Esophagus squamous epithelium (tissue), 4 donors: ENCODE measurements around the gene B3GNT2.

ENCODE experiments used
- POLR2A ChIP-seq, 4 donors: fragments of 450-650 bp; IDR thresholded peaks; one replicate each; pipeline ENCODE4 v1.6.1; 2017; ENCODE audit warnings: antibody characterized with exemption in 4 of 4, mild to moderate bottlenecking in 4 of 4, moderate library complexity in 3 of 4
- TF ChIP-seq, protein P1 (sequence below), 6 experiments: fragments of 450-650 bp in 4 of 6; fragments of 200-600 bp in 2 of 6; sonication (generic) in 2 of 6; IDR thresholded peaks; one replicate each; pipeline ENCODE4 v1.5.1; 2016 to 2019; ENCODE audit warnings: antibody characterized with exemption in 6 of 6, mild to moderate bottlenecking in 4 of 6, moderate library complexity in 4 of 6

DNA sequence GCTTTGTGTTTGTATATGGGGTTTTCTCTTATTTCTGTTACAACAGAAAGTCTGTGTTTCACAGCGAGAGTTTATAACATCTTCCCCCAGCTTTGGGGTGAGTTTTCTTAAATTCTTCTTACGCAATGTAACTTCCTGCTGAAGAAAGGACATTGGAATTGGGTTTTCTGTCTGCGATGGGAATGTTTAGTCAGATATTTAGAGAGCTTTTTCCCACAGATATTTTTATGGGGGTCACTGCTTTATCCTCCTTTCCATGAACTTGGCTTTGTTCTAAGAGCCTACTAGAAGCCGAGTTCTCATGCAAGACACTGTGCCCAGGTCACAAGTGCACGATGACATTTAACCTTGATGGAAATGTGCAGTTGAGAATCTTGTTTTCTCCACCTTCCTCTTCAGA lies 22.1 kb downstream of the B3GNT2 start:
- TF ChIP-seq, protein P1, sequence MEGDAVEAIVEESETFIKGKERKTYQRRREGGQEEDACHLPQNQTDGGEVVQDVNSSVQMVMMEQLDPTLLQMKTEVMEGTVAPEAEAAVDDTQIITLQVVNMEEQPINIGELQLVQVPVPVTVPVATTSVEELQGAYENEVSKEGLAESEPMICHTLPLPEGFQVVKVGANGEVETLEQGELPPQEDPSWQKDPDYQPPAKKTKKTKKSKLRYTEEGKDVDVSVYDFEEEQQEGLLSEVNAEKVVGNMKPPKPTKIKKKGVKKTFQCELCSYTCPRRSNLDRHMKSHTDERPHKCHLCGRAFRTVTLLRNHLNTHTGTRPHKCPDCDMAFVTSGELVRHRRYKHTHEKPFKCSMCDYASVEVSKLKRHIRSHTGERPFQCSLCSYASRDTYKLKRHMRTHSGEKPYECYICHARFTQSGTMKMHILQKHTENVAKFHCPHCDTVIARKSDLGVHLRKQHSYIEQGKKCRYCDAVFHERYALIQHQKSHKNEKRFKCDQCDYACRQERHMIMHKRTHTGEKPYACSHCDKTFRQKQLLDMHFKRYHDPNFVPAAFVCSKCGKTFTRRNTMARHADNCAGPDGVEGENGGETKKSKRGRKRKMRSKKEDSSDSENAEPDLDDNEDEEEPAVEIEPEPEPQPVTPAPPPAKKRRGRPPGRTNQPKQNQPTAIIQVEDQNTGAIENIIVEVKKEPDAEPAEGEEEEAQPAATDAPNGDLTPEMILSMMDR (IDR thresholded peaks at IDR 0.05): no peak
- no peak for TF ChIP-seq POLR2A (IDR thresholded peaks at IDR 0.05)
